HEK293 (cell line): ENCODE data around the gene PTPRN2.

Experiments
- CTCF ChIA-PET: fragments of 350-600 bp; formaldehyde crosslinking; extraction: SDS; loops from one replicate; lab custom pipeline; 2021; ENCODE audit warnings: antibody characterized with exemption; lab: Yijun Ruan, JAX
- POLR2A ChIA-PET: fragments of 300-600 bp; formaldehyde crosslinking; extraction: SDS; loops from one replicate; lab custom pipeline; 2020; ENCODE audit warnings: antibody characterized with exemption, inconsistent platforms; lab: Yijun Ruan, JAX
- H3K27ac ChIP-seq: fragments of 200-500 bp; sonication (Bioruptor generic); 2 replicates; pipeline ENCODE4 v1.5.1; 2014; ENCODE audit warnings: low read depth, low read length, control low read depth, inconsistent platforms; ENCODE audit errors: extremely low read depth
- H3K36me3 ChIP-seq, 2 experiments: fragments of 200-500 bp in 1 of 2; sonication (Bioruptor generic) in 1 of 2; 1 replicate in 1 of 2; 2 replicates in 1 of 2; pipeline ENCODE4 v1.5.1; 2014 to 2017; ENCODE audit warnings: inconsistent platforms in 2 of 2, low read length in 2 of 2; ENCODE audit not compliant: control insufficient read depth in 2 of 2, insufficient read depth in 1 of 2
- H3K4me1 ChIP-seq: fragments of 200-500 bp; sonication (Bioruptor generic); 2 replicates; pipeline ENCODE4 v1.5.1; 2014; ENCODE audit warnings: mild to moderate bottlenecking, low read length, inconsistent platforms; ENCODE audit not compliant: control insufficient read depth, insufficient read depth
- H3K4me3 ChIP-seq: 2 replicates; pipeline ENCODE4 v1.5.1; 2011; ENCODE audit warnings: low read depth, mild to moderate bottlenecking, control low read depth, low read length, moderate library complexity
- H3K9me3 ChIP-seq: fragments of 200-500 bp; sonication (Bioruptor generic); 2 replicates; pipeline ENCODE4 v1.5.1; 2014; ENCODE audit warnings: low read depth, low read length, inconsistent platforms; ENCODE audit not compliant: control insufficient read depth, insufficient read depth
- GLIS2 ChIP-seq: fragments of 450-650 bp; formaldehyde crosslinking; IDR thresholded peaks from 2 replicates; pipeline ENCODE4 v1.5.1; 2016; ENCODE audit warnings: missing biosample characterization, missing genetic modification characterization
- OSR2 ChIP-seq: fragments of 450-650 bp; formaldehyde crosslinking; IDR thresholded peaks from 2 replicates; pipeline ENCODE4 v1.5.1; 2016; ENCODE audit warnings: missing biosample characterization, missing genetic modification characterization
- SP2 ChIP-seq: fragments of 450-650 bp; formaldehyde crosslinking; IDR thresholded peaks from 2 replicates; pipeline ENCODE4 v1.5.1; 2016; ENCODE audit warnings: missing biosample characterization, missing genetic modification characterization
- ZBTB21 ChIP-seq: fragments of 450-650 bp; formaldehyde crosslinking; IDR thresholded peaks from 2 replicates; pipeline ENCODE4 v1.5.1; 2017; ENCODE audit warnings: missing biosample characterization, missing genetic modification characterization
- ZFP69B ChIP-seq: fragments of 450-650 bp; formaldehyde crosslinking; IDR thresholded peaks from 2 replicates; pipeline ENCODE4 v1.5.1; 2016; ENCODE audit warnings: missing biosample characterization, missing genetic modification characterization
- ZIC2 ChIP-seq: fragments of 450-650 bp; formaldehyde crosslinking; IDR thresholded peaks from 2 replicates; pipeline ENCODE4 v1.5.1; 2016; ENCODE audit warnings: missing biosample characterization, missing genetic modification characterization
- ZNF23 ChIP-seq: fragments of 450-650 bp; formaldehyde crosslinking; IDR thresholded peaks from 2 replicates; pipeline ENCODE4 v1.5.1; 2016; ENCODE audit warnings: missing biosample characterization, missing genetic modification characterization, borderline replicate concordance
- ZNF416 ChIP-seq: fragments of 450-650 bp; formaldehyde crosslinking; IDR thresholded peaks from 2 replicates; pipeline ENCODE4 v1.5.1; 2016; ENCODE audit warnings: missing biosample characterization, missing genetic modification characterization
- ZNF571 ChIP-seq: fragments of 450-650 bp; formaldehyde crosslinking; IDR thresholded peaks from 2 replicates; pipeline ENCODE4 v1.5.0; 2017; ENCODE audit warnings: missing biosample characterization, missing genetic modification characterization
- ZNF585B ChIP-seq: fragments of 450-650 bp; formaldehyde crosslinking; IDR thresholded peaks from 2 replicates; pipeline ENCODE4 v1.5.1; 2016; ENCODE audit warnings: missing biosample characterization, missing genetic modification characterization
- ZNF596 ChIP-seq: fragments of 450-650 bp; IDR thresholded peaks from 2 replicates; pipeline ENCODE4 v1.5.0; 2018; ENCODE audit warnings: missing biosample characterization, mild to moderate bottlenecking, missing genetic modification characterization, moderate library complexity
- ZNF664 ChIP-seq: fragments of 450-650 bp; formaldehyde crosslinking; IDR thresholded peaks from 2 replicates; pipeline ENCODE4 v1.5.1; 2016; ENCODE audit warnings: missing biosample characterization, missing genetic modification characterization
- ZNF670 ChIP-seq: fragments of 450-650 bp; formaldehyde crosslinking; IDR thresholded peaks from 2 replicates; pipeline ENCODE4 v1.5.1; 2016; ENCODE audit warnings: missing biosample characterization, missing genetic modification characterization, low read depth
- ZNF76 ChIP-seq: fragments of 450-650 bp; formaldehyde crosslinking; IDR thresholded peaks from 2 replicates; pipeline ENCODE4; 2016; ENCODE audit warnings: low read depth, missing biosample characterization, missing genetic modification characterization, borderline replicate concordance
- ZSCAN30 ChIP-seq: fragments of 450-650 bp; IDR thresholded peaks from 2 replicates; pipeline ENCODE4 v1.5.1; 2018; ENCODE audit warnings: missing biosample characterization, mild to moderate bottlenecking, missing genetic modification characterization, moderate library complexity
- TF ChIP-seq, protein P1 (sequence below): fragments of 450-650 bp; IDR thresholded peaks from 2 replicates; pipeline ENCODE4 v1.5.1; 2018; ENCODE audit warnings: missing biosample characterization, mild to moderate bottlenecking, missing genetic modification characterization
- TF ChIP-seq, protein P2 (sequence below): fragments of 450-650 bp; formaldehyde crosslinking; IDR thresholded peaks from 2 replicates; pipeline ENCODE4 v1.5.1; 2016; ENCODE audit warnings: missing biosample characterization, missing genetic modification characterization
- TF ChIP-seq, protein P3 (sequence below): fragments of 450-650 bp; formaldehyde crosslinking; optimal IDR thresholded peaks from 2 replicates; pipeline ENCODE3; 2016; ENCODE audit warnings: missing biosample characterization, mild to moderate bottlenecking, missing genetic modification characterization
- TF ChIP-seq, protein P4 (sequence below): fragments of 450-650 bp; formaldehyde crosslinking; IDR thresholded peaks from 2 replicates; pipeline ENCODE4 v1.5.1; 2016; ENCODE audit warnings: missing biosample characterization, missing genetic modification characterization
- TF ChIP-seq, protein P5 (sequence below): fragments of 450-650 bp; formaldehyde crosslinking; IDR thresholded peaks from 2 replicates; pipeline ENCODE4 v1.5.1; 2016; ENCODE audit warnings: missing biosample characterization, missing genetic modification characterization
- TF ChIP-seq, protein P6 (sequence below): fragments of 450-650 bp; formaldehyde crosslinking; IDR thresholded peaks from 2 replicates; pipeline ENCODE4 v1.5.0; 2017; ENCODE audit warnings: missing biosample characterization, missing genetic modification characterization, borderline replicate concordance

PTPRN2 gene

DNA sequence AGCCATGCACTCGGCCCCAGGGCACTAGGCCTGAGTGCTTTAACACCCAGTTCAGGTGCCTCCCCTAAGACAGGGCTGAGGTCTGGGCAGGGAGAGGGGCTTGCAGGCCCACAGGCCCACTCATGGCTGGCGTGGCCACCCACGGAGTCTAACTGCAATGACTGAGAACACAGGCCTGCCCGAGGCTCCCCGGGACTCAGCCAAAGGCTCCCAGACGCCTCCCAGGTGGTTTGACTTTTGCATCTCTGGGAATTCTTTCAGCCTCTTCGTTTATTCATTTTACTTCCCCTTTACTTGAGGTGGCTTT lies 37.3 kb downstream of the PTPRN2 start (continued):
- TF ChIP-seq ZBTB21 (no peak), ZIC2 (tag by site-specific recombination) (no peak)
- TF ChIP-seq, all 188 proteins: peak for 0

DNA sequence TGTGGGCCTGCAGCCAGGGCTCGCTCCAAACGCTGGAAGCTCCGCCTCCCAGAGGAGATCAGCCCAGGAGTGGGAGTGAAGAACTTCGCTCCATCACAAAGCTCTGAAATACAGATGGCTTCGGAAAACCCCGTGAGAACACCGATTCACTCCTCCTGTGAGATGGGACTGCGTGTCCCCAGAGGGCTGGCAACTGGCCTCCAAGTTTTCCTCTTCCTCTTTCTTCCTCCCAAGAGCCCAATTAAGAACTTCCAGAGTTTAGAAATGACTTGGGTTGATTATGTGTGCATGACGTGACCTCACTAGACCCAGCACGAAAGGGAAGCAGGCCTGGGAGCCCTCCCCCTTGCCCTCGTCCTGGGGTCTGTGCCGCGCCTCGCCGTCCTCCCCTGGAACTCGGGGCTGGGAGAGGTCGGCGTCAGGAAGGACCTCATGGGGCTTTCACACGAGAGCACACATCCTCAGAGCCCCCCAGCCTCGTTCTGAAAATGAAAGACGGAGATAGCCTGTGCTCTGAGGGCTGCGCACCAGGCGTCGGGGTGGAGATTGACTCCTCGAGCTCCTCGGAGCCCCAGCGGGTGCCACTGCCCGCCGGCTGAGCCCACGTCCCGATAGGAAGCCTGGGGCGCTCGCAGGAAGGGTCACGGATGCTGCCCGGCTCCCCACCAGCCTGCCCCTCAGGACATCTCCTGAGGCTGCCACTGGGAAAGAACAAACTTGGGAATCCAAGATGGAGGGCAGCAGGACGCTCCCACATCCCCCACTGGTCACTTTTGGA lies 37.8 kb downstream of the PTPRN2 start:
- ChIA-PET POLR2A (no interaction called here), CTCF (no interaction called here)
- Histone ChIP-seq H3K27ac (no peak overlapping the region), H3K36me3 (no peaks in the 10 kb centered on the region), H3K9me3 (no peaks in the 10 kb centered on the region), H3K4me1 (no peaks in the 10 kb centered on the region), H3K4me3 (no peak overlapping the region)
- TF ChIP-seq, protein P1, sequence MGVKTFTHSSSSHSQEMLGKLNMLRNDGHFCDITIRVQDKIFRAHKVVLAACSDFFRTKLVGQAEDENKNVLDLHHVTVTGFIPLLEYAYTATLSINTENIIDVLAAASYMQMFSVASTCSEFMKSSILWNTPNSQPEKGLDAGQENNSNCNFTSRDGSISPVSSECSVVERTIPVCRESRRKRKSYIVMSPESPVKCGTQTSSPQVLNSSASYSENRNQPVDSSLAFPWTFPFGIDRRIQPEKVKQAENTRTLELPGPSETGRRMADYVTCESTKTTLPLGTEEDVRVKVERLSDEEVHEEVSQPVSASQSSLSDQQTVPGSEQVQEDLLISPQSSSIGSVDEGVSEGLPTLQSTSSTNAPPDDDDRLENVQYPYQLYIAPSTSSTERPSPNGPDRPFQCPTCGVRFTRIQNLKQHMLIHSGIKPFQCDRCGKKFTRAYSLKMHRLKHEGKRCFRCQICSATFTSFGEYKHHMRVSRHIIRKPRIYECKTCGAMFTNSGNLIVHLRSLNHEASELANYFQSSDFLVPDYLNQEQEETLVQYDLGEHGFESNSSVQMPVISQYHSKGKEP (tag by site-specific recombination), result no peak
- TF ChIP-seq ZSCAN30 (tag by site-specific recombination), result no peak
- TF ChIP-seq, protein P2, sequence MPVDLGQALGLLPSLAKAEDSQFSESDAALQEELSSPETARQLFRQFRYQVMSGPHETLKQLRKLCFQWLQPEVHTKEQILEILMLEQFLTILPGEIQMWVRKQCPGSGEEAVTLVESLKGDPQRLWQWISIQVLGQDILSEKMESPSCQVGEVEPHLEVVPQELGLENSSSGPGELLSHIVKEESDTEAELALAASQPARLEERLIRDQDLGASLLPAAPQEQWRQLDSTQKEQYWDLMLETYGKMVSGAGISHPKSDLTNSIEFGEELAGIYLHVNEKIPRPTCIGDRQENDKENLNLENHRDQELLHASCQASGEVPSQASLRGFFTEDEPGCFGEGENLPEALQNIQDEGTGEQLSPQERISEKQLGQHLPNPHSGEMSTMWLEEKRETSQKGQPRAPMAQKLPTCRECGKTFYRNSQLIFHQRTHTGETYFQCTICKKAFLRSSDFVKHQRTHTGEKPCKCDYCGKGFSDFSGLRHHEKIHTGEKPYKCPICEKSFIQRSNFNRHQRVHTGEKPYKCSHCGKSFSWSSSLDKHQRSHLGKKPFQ (tag by site-specific recombination), result no peak
- no peak for TF ChIP-seq ZFP69B (tag by site-specific recombination)

DNA sequence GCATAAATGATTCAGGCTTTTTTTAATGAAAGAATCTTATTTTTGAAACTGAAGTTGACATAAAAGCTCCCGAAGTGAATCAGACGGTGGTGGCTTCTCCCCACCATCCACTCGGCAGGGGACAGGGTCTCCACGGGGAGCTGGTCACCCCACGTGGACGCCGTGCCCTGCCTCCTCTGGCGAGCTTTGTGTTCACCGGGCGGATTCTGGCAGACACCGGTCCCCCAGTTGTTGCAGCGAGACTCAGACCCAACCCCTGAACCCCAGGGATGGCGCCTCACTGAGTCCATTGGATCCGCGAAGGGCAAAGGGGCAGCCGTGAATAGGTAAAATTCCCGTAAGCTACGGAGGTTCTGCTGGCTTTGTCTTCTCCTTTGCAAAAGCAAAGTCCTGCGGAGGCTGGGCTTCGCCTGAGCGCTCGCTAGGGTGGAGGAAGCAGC lies 38.4 kb downstream of the PTPRN2 start:
- H3K36me3 ChIP-seq, result no peaks in the 10 kb centered on the region
- no peak overlapping the region for H3K4me3 ChIP-seq
- ChIA-PET POLR2A (no interaction called here), CTCF (no interaction called here)
- H3K4me1 ChIP-seq, result no peaks in the 10 kb centered on the region
- H3K27ac ChIP-seq, result no peak overlapping the region
- no peaks in the 10 kb centered on the region for H3K9me3 ChIP-seq
- TF ChIP-seq ZNF416 (tag by site-specific recombination), result no peak
- no peak for TF ChIP-seq ZNF670
- no peak for TF ChIP-seq ZNF596 (tag by site-specific recombination)
- TF ChIP-seq ZNF23, result no peak
- TF ChIP-seq, protein P3, sequence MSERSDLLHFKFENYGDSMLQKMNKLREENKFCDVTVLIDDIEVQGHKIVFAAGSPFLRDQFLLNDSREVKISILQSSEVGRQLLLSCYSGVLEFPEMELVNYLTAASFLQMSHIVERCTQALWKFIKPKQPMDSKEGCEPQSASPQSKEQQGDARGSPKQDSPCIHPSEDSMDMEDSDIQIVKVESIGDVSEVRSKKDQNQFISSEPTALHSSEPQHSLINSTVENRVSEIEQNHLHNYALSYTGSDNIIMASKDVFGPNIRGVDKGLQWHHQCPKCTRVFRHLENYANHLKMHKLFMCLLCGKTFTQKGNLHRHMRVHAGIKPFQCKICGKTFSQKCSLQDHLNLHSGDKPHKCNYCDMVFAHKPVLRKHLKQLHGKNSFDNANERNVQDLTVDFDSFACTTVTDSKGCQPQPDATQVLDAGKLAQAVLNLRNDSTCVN, result no peak
- no peak for TF ChIP-seq ZNF664 (tag by site-specific recombination)
- no peak for TF ChIP-seq GLIS2 (tag by site-specific recombination)
- TF ChIP-seq ZNF571 (tag by site-specific recombination), result no peak
- no peak for TF ChIP-seq ZNF76 (tag by site-specific recombination)
- TF ChIP-seq, protein P4, sequence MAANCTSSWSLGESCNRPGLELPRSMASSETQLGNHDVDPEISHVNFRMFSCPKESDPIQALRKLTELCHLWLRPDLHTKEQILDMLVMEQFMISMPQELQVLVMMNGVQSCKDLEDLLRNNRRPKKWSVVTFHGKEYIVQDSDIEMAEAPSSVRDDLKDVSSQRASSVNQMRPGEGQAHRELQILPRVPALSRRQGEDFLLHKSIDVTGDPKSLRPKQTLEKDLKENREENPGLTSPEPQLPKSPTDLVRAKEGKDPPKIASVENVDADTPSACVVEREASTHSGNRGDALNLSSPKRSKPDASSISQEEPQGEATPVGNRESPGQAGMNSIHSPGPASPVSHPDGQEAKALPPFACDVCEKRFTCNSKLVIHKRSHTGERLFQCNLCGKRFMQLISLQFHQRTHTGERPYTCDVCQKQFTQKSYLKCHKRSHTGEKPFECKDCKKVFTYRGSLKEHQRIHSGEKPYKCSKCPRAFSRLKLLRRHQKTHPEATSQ (tag by site-specific recombination), result no peak
- TF ChIP-seq ZNF585B (tag by site-specific recombination), result no peak
- TF ChIP-seq, protein P5, sequence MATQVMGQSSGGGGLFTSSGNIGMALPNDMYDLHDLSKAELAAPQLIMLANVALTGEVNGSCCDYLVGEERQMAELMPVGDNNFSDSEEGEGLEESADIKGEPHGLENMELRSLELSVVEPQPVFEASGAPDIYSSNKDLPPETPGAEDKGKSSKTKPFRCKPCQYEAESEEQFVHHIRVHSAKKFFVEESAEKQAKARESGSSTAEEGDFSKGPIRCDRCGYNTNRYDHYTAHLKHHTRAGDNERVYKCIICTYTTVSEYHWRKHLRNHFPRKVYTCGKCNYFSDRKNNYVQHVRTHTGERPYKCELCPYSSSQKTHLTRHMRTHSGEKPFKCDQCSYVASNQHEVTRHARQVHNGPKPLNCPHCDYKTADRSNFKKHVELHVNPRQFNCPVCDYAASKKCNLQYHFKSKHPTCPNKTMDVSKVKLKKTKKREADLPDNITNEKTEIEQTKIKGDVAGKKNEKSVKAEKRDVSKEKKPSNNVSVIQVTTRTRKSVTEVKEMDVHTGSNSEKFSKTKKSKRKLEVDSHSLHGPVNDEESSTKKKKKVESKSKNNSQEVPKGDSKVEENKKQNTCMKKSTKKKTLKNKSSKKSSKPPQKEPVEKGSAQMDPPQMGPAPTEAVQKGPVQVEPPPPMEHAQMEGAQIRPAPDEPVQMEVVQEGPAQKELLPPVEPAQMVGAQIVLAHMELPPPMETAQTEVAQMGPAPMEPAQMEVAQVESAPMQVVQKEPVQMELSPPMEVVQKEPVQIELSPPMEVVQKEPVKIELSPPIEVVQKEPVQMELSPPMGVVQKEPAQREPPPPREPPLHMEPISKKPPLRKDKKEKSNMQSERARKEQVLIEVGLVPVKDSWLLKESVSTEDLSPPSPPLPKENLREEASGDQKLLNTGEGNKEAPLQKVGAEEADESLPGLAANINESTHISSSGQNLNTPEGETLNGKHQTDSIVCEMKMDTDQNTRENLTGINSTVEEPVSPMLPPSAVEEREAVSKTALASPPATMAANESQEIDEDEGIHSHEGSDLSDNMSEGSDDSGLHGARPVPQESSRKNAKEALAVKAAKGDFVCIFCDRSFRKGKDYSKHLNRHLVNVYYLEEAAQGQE (tag by site-specific recombination), result no peak
- TF ChIP-seq OSR2 (tag by site-specific recombination), result no peak
- TF ChIP-seq, protein P6, sequence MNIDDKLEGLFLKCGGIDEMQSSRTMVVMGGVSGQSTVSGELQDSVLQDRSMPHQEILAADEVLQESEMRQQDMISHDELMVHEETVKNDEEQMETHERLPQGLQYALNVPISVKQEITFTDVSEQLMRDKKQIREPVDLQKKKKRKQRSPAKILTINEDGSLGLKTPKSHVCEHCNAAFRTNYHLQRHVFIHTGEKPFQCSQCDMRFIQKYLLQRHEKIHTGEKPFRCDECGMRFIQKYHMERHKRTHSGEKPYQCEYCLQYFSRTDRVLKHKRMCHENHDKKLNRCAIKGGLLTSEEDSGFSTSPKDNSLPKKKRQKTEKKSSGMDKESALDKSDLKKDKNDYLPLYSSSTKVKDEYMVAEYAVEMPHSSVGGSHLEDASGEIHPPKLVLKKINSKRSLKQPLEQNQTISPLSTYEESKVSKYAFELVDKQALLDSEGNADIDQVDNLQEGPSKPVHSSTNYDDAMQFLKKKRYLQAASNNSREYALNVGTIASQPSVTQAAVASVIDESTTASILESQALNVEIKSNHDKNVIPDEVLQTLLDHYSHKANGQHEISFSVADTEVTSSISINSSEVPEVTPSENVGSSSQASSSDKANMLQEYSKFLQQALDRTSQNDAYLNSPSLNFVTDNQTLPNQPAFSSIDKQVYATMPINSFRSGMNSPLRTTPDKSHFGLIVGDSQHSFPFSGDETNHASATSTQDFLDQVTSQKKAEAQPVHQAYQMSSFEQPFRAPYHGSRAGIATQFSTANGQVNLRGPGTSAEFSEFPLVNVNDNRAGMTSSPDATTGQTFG (tag by site-specific recombination), result no peak
- TF ChIP-seq SP2 (tag by site-specific recombination), result no peak
